ENCODE measurements around the gene EPHB6.

Gene EPHB6

GRCh38 chr7:142864980-142865747 lies 10.3 kb downstream of the EPHB6 start:
- DNase-seq (ENCODE audit: low spot score): no peak

GRCh38 chr7:142865766-142866165 lies 10.9 kb downstream of the EPHB6 start:
- no peak for DNase-seq (ENCODE audit: low spot score)

- DNase-seq (ENCODE audit: low spot score): no peak
Observed at GRCh38 chr7:142866361-142867096, 11.7 kb downstream of the EPHB6 start.

- no peak for DNase-seq (ENCODE audit: low spot score)
Observed at GRCh38 chr7:142867097-142867378, 12.2 kb downstream of the EPHB6 start.

- DNase-seq (ENCODE audit: low spot score): no peak
Observed at GRCh38 chr7:142867398-142868187, 12.7 kb downstream of the EPHB6 start.

GRCh38 chr7:142868188-142868985 lies 13.5 kb downstream of the EPHB6 start:
- no peak for DNase-seq (ENCODE audit: low spot score)

GRCh38 chr7:142868986-142869415 lies 14.1 kb downstream of the EPHB6 start:
- DNase-seq (ENCODE audit: low spot score): no peak

- no peak for DNase-seq (ENCODE audit: low spot score)
Observed at GRCh38 chr7:142869434-142869833, 14.6 kb downstream of the EPHB6 start.

GRCh38 chr7:142870147-142870559 lies 15.3 kb downstream of the EPHB6 start:
- no peak for DNase-seq (ENCODE audit: low spot score)

GRCh38 chr7:142870566-142871259 lies 15.8 kb downstream of the EPHB6 start:
- no peak for DNase-seq (ENCODE audit: low spot score)

GRCh38 chr7:142871260-142872105 lies 16.6 kb downstream of the EPHB6 start:
- DNase-seq (ENCODE audit: low spot score): no peak

- DNase-seq (ENCODE audit: low spot score): no peak
Observed at GRCh38 chr7:142872106-142872675, 17.3 kb downstream of the EPHB6 start.

- no peak for DNase-seq (ENCODE audit: low spot score)
Observed at GRCh38 chr7:142873281-142873784, 18.5 kb downstream of the EPHB6 start.

- DNase-seq (ENCODE audit: low spot score): no peak
Observed at GRCh38 chr7:142873871-142874270, 19.0 kb downstream of the EPHB6 start.

GRCh38 chr7:142874409-142874808 lies 19.5 kb downstream of the EPHB6 start:
- no peak for DNase-seq (ENCODE audit: low spot score)

GRCh38 chr7:142874837-142875236 lies 20.0 kb downstream of the EPHB6 start:
- no peak for DNase-seq (ENCODE audit: low spot score)

GRCh38 chr7:142875456-142875855 lies 20.6 kb downstream of the EPHB6 start:
- DNase-seq (ENCODE audit: low spot score): no peak

GRCh38 chr7:142876236-142876960 lies 21.5 kb downstream of the EPHB6 start:
- no peak for DNase-seq (ENCODE audit: low spot score)

Data from kidney capillary endothelial cell (primary cell).